K562 (cell line): ENCODE results near the gene CACNA2D2. TPM values are rescaled to one million over a fixed set of nuclear protein-coding genes. Genes with fewer than 3 reads are reported as not detected.
A peak's percentile ranks its signal among the peaks of the same experiment; 100 is the strongest.

Source experiments
- BCLAF1 ChIP-seq, 2 experiments: fragments of 450-650 bp in 1 of 2; IDR thresholded peaks; 2 replicates each; pipeline ENCODE4 v1.6.1; 2011 to 2017; ENCODE audit warnings: low read depth in 2 of 2, antibody characterized with exemption in 1 of 2, borderline replicate concordance in 1 of 2, low read length in 1 of 2, mild to moderate bottlenecking in 1 of 2, mixed read lengths in 1 of 2; ENCODE audit not compliant: control insufficient read depth in 1 of 2
- EP400 ChIP-seq: fragments of 450-650 bp; IDR thresholded peaks from 2 replicates; pipeline ENCODE4 v1.6.1; 2017; ENCODE audit warnings: antibody characterized with exemption, mild to moderate bottlenecking, moderate library complexity
- MLX ChIP-seq, 2 experiments: fragments of 450-650 bp in 1 of 2; sonication (generic) in 1 of 2; formaldehyde crosslinking; conservative IDR thresholded peaks; 2 replicates each; pipeline versions ENCODE4 v1.4.0 to v1.8.1; 2020 to 2022; ENCODE audit warnings: mild to moderate bottlenecking in 1 of 2, missing genetic modification reagents in 1 of 2
- NCOA1 ChIP-seq: fragments of 450-650 bp; IDR thresholded peaks from 2 replicates; pipeline ENCODE4 v1.6.1; 2016; ENCODE audit warnings: low read depth
- PKNOX1 ChIP-seq: fragments of 450-650 bp; IDR thresholded peaks from 2 replicates; pipeline ENCODE4 v1.6.1; 2016
- POU5F1 ChIP-seq: fragments of 150-350 bp; IDR thresholded peaks from 2 replicates; pipeline ENCODE4 v1.6.1; 2014; ENCODE audit warnings: borderline replicate concordance, low read length, low read depth, mild to moderate bottlenecking; ENCODE audit not compliant: partially characterized antibody
- ZKSCAN8 ChIP-seq: fragments of 200-800 bp; sonication (Bioruptor generic); IDR thresholded peaks from 2 replicates; pipeline ENCODE4 v1.6.1; 2016; ENCODE audit warnings: missing genetic modification characterization, missing compliant biosample characterization
- ZNF174 ChIP-seq: fragments of 250-450 bp; sonication (Bioruptor Pico); IDR thresholded peaks from 2 replicates; pipeline ENCODE4 v1.4.0; 2020; ENCODE audit warnings: mild to moderate bottlenecking
- ZNF696 ChIP-seq: fragments of 250-450 bp; sonication (Bioruptor Pico); conservative IDR thresholded peaks from 2 replicates; pipeline ENCODE4 v1.4.0; 2020; ENCODE audit warnings: mild to moderate bottlenecking, moderate library complexity
- ZZZ3 ChIP-seq: fragments of 450-650 bp; IDR thresholded peaks from 2 replicates; pipeline ENCODE4 v1.6.1; 2016; ENCODE audit warnings: antibody characterized with exemption, mild to moderate bottlenecking, moderate library complexity
- polyA plus RNA-seq, 8 experiments: library from polyadenylated mRNA; depleted of rRNA in 4 of 8; stranded (reverse) in 5 of 8; unstranded in 3 of 8; fragments of >200 nt; fragmentation: Nextera tagmentation in 2 of 8; fragmentation: Illumina TruSeq in 1 of 8; extraction: Ambion mirVana in 2 of 8; extraction: Trizol in 1 of 8; gene quantifications; 2 replicates each; pipeline versions ENCODE4 v1.2.1 to v1.2.3, GENCODE V29; 2011 to 2014; ENCODE audit warnings: inconsistent platforms in 1 of 8, missing spikeins in 1 of 8
- total RNA-seq, 7 experiments: library from RNA; depleted of rRNA in 6 of 7; stranded (reverse); fragments of >200 nt in 6 of 7; fragmentation: Illumina TruSeq in 2 of 7; extraction: Trizol in 2 of 7; gene quantifications; 2 replicates each; pipeline versions ENCODE4 v1.2.1 to v1.2.3, GENCODE V29; 2011 to 2021; ENCODE audit warnings: low replicate concordance in 1 of 7

CACNA2D2 gene
- total and polyA plus RNA-seq, 9 of the 15 experiments (the other 6 are each of a cell fraction or from before 2014, with no cell fraction given), result 0.11 to 0.58 (median 0.36) TPM; not detected in 2

DNA sequence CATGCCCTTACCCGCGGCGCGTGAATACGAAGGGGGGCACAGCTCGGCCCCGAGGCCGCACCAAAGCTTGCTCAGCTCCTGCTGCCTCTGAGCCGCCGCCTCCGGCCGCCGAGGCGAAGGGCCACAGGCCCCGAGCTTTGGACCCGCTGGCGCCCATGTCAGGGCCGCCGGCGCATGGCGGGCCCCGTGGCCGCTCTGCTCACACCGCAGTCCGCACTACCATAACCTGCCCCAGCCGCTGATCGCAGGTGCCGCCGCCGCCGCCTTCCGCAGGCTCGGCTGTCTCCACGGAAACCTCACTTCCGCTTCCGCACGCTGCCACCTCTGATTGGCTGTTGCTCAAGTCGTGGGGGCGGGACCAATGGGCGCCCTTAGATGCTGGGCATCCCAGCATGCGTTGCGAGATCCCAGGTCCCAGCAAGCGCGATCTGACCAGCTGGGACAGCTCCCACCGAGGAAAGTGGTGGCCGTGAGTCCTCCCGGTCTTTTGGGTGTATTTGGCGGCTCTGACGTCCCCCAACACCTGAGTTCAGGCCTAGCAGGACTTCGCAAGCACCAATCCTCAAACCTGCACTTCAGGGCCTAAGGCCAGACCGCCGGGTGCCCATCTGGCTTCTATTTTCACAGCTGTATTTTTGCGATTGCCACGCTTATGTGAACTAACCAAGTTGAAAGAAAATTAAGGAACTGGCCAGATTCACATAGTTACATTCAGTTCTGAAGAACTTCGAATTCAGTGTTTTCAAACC is 175.3 kb downstream of the CACNA2D2 start, which contains the start of gene TUSC2 (continued):
- TF ChIP-seq BCLAF1 (IDR thresholded peaks at IDR 0.05; ENCODE audit: borderline replicate concordance in 1 of 2, control insufficient read depth in 1 of 2, low read depth in 2 of 2, low read length in 1 of 2) (no peak), PKNOX1 (peak; percentile 68), NCOA1 (no peak), ZNF696 (no peak), ZZZ3 (no peak), ZKSCAN8 (CRISPR knock-in tag) (no peak), ZNF174 (CRISPR knock-in tag) (no peak), EP400 (peak; percentile 40; the same call in 1 of the 2 replicates), POU5F1 (no peak), MLX (CRISPR knock-in tag; conservative IDR thresholded peaks at IDR 0.05) (no peak)
